Panc1 (cell line): ENCODE results near the gene PFKFB4. TPM values are rescaled to one million over a fixed set of nuclear protein-coding genes. Genes with fewer than 3 reads are reported as not detected.

Source experiments
- ATAC-seq: fragments of 200-7000 bp; cut with Tn5 transposase; 2 replicates; pipeline ENCODE4 v1.9.1; 2020; ENCODE audit warnings: mild to moderate bottlenecking, moderate library complexity
- BruUV-seq: library from RNA; stranded (reverse); fragments of 400-500 nt; replicated peaks from 2 replicates; lab custom pipeline; 2021; lab: Mats Ljungman, UMichigan
- CTCF ChIA-PET: fragments of 300-600 bp; sonication (Branson Sonifier 250); formaldehyde crosslinking; loops from one replicate; lab custom pipeline; 2022; ENCODE audit warnings: antibody characterized with exemption; lab: Charles Lee
- POLR2A ChIA-PET: fragments of 300-600 bp; sonication (Branson Sonifier 250); formaldehyde crosslinking; loops from one replicate; lab custom pipeline; 2022; ENCODE audit warnings: antibody characterized with exemption; lab: Charles Lee
- DNase-seq: peaks from one replicate; pipeline ENCODE4 v3.0.0-alpha.2; 2010; ENCODE audit warnings: low read depth, low spot score
- H3K27ac ChIP-seq: 2 replicates; pipeline ENCODE4 v1.5.1; 2011; ENCODE audit warnings: mild to moderate bottlenecking, low read length, inconsistent platforms
- H3K27me3 ChIP-seq: fragments of 200-500 bp; sonication (Bioruptor generic); 2 replicates; pipeline ENCODE4 v1.6.0; 2014; ENCODE audit warnings: low read length, inconsistent platforms; ENCODE audit not compliant: control insufficient read depth, insufficient read depth
- H3K36me3 ChIP-seq: fragments of 200-500 bp; sonication (Bioruptor generic); 2 replicates; pipeline ENCODE4 v1.5.1; 2014; ENCODE audit warnings: inconsistent platforms, mild to moderate bottlenecking, low read length, moderate library complexity; ENCODE audit not compliant: control insufficient read depth, insufficient read depth
- H3K4me1 ChIP-seq: 2 replicates; pipeline ENCODE4 v1.5.1; 2011; ENCODE audit warnings: inconsistent platforms, mild to moderate bottlenecking, low read length, moderate library complexity; ENCODE audit not compliant: control insufficient read depth, insufficient read depth
- H3K4me3 ChIP-seq, 2 experiments: 2 replicates each; pipeline ENCODE4 v1.5.1; 2011 to 2012; ENCODE audit warnings: low read depth in 2 of 2, low read length in 2 of 2, mild to moderate bottlenecking in 2 of 2, inconsistent platforms in 1 of 2, moderate library complexity in 1 of 2
- H3K9me3 ChIP-seq: fragments of 200-500 bp; sonication (Bioruptor generic); 2 replicates; pipeline ENCODE4 v1.5.1; 2014; ENCODE audit warnings: low read depth, mild to moderate bottlenecking, inconsistent platforms, low read length, moderate library complexity; ENCODE audit not compliant: control insufficient read depth, insufficient read depth
- CTCF ChIP-seq: fragments of 450-650 bp; IDR thresholded peaks from 2 replicates; pipeline ENCODE4 v1.5.1; 2017; ENCODE audit warnings: mild to moderate bottlenecking
- POLR2AphosphoS5 ChIP-seq: IDR thresholded peaks from 2 replicates; pipeline ENCODE4 v1.6.1; 2012; ENCODE audit warnings: mild to moderate bottlenecking, low read depth, low read length, moderate library complexity
- REST ChIP-seq, 2 experiments: IDR thresholded peaks; 2 replicates each; pipeline ENCODE4 v1.6.1; 2011 to 2012; ENCODE audit warnings: low read depth in 2 of 2, control low read depth in 1 of 2, low read length in 1 of 2, mild to moderate bottlenecking in 1 of 2, moderate library complexity in 1 of 2; ENCODE audit not compliant: insufficient read depth in 1 of 2
- SIN3A ChIP-seq: IDR thresholded peaks from 2 replicates; pipeline ENCODE4 v1.6.1; 2012; ENCODE audit warnings: low read depth, mild to moderate bottlenecking, low read length, moderate library complexity, borderline replicate concordance; ENCODE audit not compliant: insufficient read depth
- TCF7L2 ChIP-seq: IDR thresholded peaks from 2 replicates; pipeline ENCODE4 v1.6.1; 2011; ENCODE audit warnings: mild to moderate bottlenecking, low read depth, low read length, inconsistent platforms
- in situ Hi-C: cut with HindIII; loops from 2 replicates; pipeline ENCODE4 v1.10.0; 2016; ENCODE audit warnings: low sequenced_read_pairs, low pct_unique_long_range_greater_than_20kb
- intact Hi-C: fragments of 100-400 bp; cut with micrococcal nuclease; formaldehyde crosslinking; loops from one replicate; pipeline ENCODE4 v1.10.0; 2022; ENCODE audit not compliant: unreplicated experiment
- total RNA-seq: library from RNA; stranded (reverse); gene quantifications from one replicate; pipeline ENCODE4 v1.2.1, GENCODE V29; 2021; ENCODE audit not compliant: unreplicated experiment

Gene PFKFB4
- total RNA-seq, 1 experiment from 2014 or later = 6.0 TPM

- ChIA-PET POLR2A (no interaction called here), CTCF (interaction anchor here (0.6 to 1.8 kb wide), 6 partner anchors 26 to 205 kb away, joined by 3 to 9 read pairs (median 6); no protein-coding TSS in a partner anchor)
- Histone ChIP-seq H3K4me1 (no peaks in the 10 kb centered on the region), H3K36me3 (no peaks in the 10 kb centered on the region), H3K27ac (no peak overlapping the region), H3K9me3 (no peaks in the 10 kb centered on the region), H3K4me3 (no peak overlapping the region), H3K27me3 (no peaks in the 10 kb centered on the region)
- peak; percentile 98 for ATAC-seq
- BruUV-seq = no TSS peak
- DNase-seq = no peak
- TF ChIP-seq SIN3A (no peak), CTCF (peak; percentile 90)
- intact Hi-C loops = loop anchor here (5.0 kb wide), 1 partner anchor 82 kb away; a partner anchor contains a TSS
- in situ Hi-C loops = no loop called here
These were observed 7.6 kb downstream of the PFKFB4 start for GRCh38 chr3:48548729-48549705.

- Histone ChIP-seq H3K4me1 (no peaks in the 10 kb centered on the region), H3K27me3 (no peaks in the 10 kb centered on the region), H3K27ac (no peak overlapping the region), H3K4me3 (no peak overlapping the region), H3K36me3 (no peaks in the 10 kb centered on the region), H3K9me3 (no peaks in the 10 kb centered on the region)
- in situ Hi-C loops (no loop called here), intact Hi-C loops (loop anchor here (5.0 kb wide), 1 partner anchor 81 kb away; a partner anchor contains a TSS)
- DNase-seq (no peak), ATAC-seq (no peak)
- ChIA-PET CTCF (interaction anchor here (1.8 kb wide), 1 partner anchor 41 kb away, joined by 9 read pairs; no protein-coding TSS in a partner anchor), POLR2A (no interaction called here)
- TF ChIP-seq TCF7L2 = no peak
- TF ChIP-seq REST (IDR thresholded peaks at IDR 0.05; ENCODE audit: insufficient read depth in 1 of 2, low read depth in 2 of 2, low read length in 1 of 2) = no peak
- no peak for TF ChIP-seq POLR2AphosphoS5
- no peak for TF ChIP-seq SIN3A
- no peak for TF ChIP-seq CTCF
- BruUV-seq = no TSS peak
These were observed 8.5 kb downstream of the PFKFB4 start for GRCh38 chr3:48548126-48548525.
